Measurements from ENCODE around the gene HBEGF.

The HBEGF gene

DNA sequence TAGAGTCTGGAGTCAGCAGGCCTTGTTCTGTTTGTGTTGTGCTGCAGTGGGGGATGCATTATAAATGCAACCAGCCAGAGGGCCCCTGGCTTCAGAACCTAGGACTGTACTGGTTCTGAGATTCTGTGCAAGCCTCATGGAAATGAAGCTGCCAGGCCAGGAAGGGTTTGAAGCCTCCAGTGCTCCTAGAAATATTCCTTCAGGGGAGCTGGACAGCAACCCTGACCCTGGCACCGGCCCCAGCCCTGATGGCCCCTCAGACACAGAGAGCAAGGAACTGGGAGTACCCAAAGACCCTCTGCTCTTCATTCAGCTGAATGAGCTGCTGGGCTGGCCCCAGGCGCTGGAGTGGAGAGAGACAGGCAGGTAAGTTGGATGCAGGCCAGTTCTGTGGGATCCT is 13.7 kb upstream of the HBEGF start, which contains the start of gene SLC4A9:
TSS of gene SLC4A9 (plus strand) at position 94 of the 400 bp plus-strand sequence. CDS start at position 137, 43 bp downstream.
- no peak within 1 kb of the TSS for H3K4me3 ChIP-seq (replicated peaks; ENCODE audit: insufficient read depth, low read length)
- no peaks in the 10 kb centered on the region for H3K27me3 ChIP-seq (ENCODE audit: insufficient read depth, poor library complexity, severe bottlenecking)
- TF ChIP-seq, protein P1, sequence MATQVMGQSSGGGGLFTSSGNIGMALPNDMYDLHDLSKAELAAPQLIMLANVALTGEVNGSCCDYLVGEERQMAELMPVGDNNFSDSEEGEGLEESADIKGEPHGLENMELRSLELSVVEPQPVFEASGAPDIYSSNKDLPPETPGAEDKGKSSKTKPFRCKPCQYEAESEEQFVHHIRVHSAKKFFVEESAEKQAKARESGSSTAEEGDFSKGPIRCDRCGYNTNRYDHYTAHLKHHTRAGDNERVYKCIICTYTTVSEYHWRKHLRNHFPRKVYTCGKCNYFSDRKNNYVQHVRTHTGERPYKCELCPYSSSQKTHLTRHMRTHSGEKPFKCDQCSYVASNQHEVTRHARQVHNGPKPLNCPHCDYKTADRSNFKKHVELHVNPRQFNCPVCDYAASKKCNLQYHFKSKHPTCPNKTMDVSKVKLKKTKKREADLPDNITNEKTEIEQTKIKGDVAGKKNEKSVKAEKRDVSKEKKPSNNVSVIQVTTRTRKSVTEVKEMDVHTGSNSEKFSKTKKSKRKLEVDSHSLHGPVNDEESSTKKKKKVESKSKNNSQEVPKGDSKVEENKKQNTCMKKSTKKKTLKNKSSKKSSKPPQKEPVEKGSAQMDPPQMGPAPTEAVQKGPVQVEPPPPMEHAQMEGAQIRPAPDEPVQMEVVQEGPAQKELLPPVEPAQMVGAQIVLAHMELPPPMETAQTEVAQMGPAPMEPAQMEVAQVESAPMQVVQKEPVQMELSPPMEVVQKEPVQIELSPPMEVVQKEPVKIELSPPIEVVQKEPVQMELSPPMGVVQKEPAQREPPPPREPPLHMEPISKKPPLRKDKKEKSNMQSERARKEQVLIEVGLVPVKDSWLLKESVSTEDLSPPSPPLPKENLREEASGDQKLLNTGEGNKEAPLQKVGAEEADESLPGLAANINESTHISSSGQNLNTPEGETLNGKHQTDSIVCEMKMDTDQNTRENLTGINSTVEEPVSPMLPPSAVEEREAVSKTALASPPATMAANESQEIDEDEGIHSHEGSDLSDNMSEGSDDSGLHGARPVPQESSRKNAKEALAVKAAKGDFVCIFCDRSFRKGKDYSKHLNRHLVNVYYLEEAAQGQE (IDR thresholded peaks at IDR 0.05; ENCODE audit: insufficient replicate concordance, low read depth), result no peak
- TF ChIP-seq SPI1 (IDR thresholded peaks at IDR 0.05; ENCODE audit: borderline replicate concordance, low read depth) (no peak), GABPA (IDR thresholded peaks at IDR 0.05; ENCODE audit: low read depth) (no peak), POLR2AphosphoS5 (IDR thresholded peaks at IDR 0.05; ENCODE audit: low read depth) (no peak)
- TF ChIP-seq, protein P2, sequence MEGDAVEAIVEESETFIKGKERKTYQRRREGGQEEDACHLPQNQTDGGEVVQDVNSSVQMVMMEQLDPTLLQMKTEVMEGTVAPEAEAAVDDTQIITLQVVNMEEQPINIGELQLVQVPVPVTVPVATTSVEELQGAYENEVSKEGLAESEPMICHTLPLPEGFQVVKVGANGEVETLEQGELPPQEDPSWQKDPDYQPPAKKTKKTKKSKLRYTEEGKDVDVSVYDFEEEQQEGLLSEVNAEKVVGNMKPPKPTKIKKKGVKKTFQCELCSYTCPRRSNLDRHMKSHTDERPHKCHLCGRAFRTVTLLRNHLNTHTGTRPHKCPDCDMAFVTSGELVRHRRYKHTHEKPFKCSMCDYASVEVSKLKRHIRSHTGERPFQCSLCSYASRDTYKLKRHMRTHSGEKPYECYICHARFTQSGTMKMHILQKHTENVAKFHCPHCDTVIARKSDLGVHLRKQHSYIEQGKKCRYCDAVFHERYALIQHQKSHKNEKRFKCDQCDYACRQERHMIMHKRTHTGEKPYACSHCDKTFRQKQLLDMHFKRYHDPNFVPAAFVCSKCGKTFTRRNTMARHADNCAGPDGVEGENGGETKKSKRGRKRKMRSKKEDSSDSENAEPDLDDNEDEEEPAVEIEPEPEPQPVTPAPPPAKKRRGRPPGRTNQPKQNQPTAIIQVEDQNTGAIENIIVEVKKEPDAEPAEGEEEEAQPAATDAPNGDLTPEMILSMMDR (IDR thresholded peaks at IDR 0.05; ENCODE audit: insufficient read depth, low read length), result no peak
- no peak within 1 kb of the TSS for H3K27ac ChIP-seq (replicated peaks)
- no peak for DNase-seq (ENCODE audit: low read depth in 1 of 2, low spot score in 1 of 2)

DNA sequence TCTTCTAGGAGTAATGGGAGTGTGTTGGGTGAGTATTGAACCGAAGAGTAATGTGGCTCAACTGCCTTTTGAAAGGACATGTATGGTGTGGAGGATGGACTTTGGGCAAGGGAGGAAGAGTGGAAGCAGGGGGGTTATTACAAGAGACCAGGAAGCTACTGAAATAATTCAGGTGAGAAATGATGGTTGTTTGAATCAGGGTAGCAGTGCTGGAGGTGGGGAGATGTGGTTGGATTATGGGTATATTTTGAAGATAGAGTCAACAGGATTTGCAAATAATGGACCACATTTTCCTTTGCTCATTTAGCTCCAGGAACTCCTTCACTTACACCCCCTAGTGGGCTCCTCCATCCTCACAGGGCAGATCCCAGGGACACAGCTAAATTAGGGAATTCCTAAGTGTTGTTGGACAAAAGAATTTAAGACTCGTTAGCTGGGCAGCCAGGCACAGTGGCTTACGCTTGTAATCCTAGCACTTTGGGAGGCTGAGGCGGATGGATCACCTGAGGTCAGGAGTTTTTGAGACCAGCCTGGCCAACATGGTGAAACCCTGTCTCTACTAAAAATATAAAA is 12.4 kb upstream of the HBEGF start:
- TF ChIP-seq SPI1 (IDR thresholded peaks at IDR 0.05; ENCODE audit: borderline replicate concordance, low read depth) (no peak), GABPA (IDR thresholded peaks at IDR 0.05; ENCODE audit: low read depth) (no peak), POLR2AphosphoS5 (IDR thresholded peaks at IDR 0.05; ENCODE audit: low read depth) (no peak)
- TF ChIP-seq, protein P1 (IDR thresholded peaks at IDR 0.05; ENCODE audit: insufficient replicate concordance, low read depth), result no peak
- TF ChIP-seq, protein P2 (IDR thresholded peaks at IDR 0.05; ENCODE audit: insufficient read depth, low read length), result no peak
- H3K27me3 ChIP-seq (ENCODE audit: insufficient read depth, poor library complexity, severe bottlenecking), result no peaks in the 10 kb centered on the region
- H3K27ac ChIP-seq (replicated peaks), result no peak overlapping the region
- DNase-seq (ENCODE audit: low read depth in 1 of 2, low spot score in 1 of 2), result no peak
- H3K4me3 ChIP-seq (replicated peaks; ENCODE audit: insufficient read depth, low read length), result no peak overlapping the region

DNA sequence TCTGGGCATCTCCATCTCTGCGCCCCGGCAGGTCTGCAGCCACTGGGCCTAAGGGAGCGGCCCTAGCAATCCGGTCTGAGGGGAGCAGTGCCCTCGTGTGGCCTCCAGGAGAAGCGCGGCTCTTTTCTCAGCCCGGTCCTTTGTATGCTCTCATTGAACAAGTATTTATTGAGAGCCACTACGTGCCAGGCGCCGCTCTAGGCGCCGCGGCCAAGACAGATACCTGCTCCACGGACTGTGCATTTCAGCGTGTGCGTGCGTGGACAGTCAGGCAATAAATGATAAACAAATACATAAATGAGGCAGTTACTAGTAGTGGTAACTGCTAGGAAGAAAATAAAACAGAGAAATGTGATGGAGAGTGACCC is 11.3 kb upstream of the HBEGF start:
- DNase-seq (ENCODE audit: low read depth in 1 of 2, low spot score in 1 of 2), result peak; percentile 51 to 82
- TF ChIP-seq, protein P2 (IDR thresholded peaks at IDR 0.05; ENCODE audit: insufficient read depth, low read length), result peak; percentile 84
- TF ChIP-seq, protein P1 (IDR thresholded peaks at IDR 0.05; ENCODE audit: insufficient replicate concordance, low read depth), result no peak
- no peak for TF ChIP-seq SPI1 (IDR thresholded peaks at IDR 0.05; ENCODE audit: borderline replicate concordance, low read depth)
- no peak for TF ChIP-seq POLR2AphosphoS5 (IDR thresholded peaks at IDR 0.05; ENCODE audit: low read depth)
- TF ChIP-seq GABPA (IDR thresholded peaks at IDR 0.05; ENCODE audit: low read depth), result no peak
- H3K4me3 ChIP-seq (replicated peaks; ENCODE audit: insufficient read depth, low read length), result no peak overlapping the region

More for the DNA sequence above, 11.3 kb upstream of the HBEGF start:
- no peaks in the 10 kb centered on the region for H3K27me3 ChIP-seq (ENCODE audit: insufficient read depth, poor library complexity, severe bottlenecking)
- no peak overlapping the region for H3K27ac ChIP-seq (replicated peaks)

Data from HL-60 (cell line).